SJSA1 (cell line): ENCODE measurements around the gene METRNL. TPM values are rescaled to one million over a fixed set of nuclear protein-coding genes. Genes with fewer than 3 reads are reported as not detected.
"Not testable (repeated sequence)": the region's sequence is repeated elsewhere in the genome, so short reads cannot be mapped to it uniquely, and the experiment has no call there.

Source experiments
- DNase-seq, 2 experiments: peaks; one replicate each; pipeline ENCODE4 v3.0.0-alpha.2; 2015 to 2020; ENCODE audit warnings: low spot score in 2 of 2, low read depth in 1 of 2
- H3K27ac ChIP-seq: fragments of 250-450 bp; sonication (Bioruptor Pico); 2 replicates; pipeline ENCODE4 v1.5.1; 2020; ENCODE audit warnings: mild to moderate bottlenecking, moderate library complexity
- H3K27me3 ChIP-seq: fragments of 250-450 bp; sonication (Bioruptor Pico); replicated peaks from 2 replicates; pipeline ENCODE4 v1.5.1; 2020; ENCODE audit warnings: mild to moderate bottlenecking, moderate library complexity
- H3K36me3 ChIP-seq: fragments of 250-450 bp; sonication (Bioruptor Pico); 2 replicates; pipeline ENCODE4 v1.5.1; 2020; ENCODE audit warnings: mild to moderate bottlenecking
- H3K4me1 ChIP-seq: fragments of 250-450 bp; sonication (Bioruptor Pico); replicated peaks from 2 replicates; pipeline ENCODE4 v1.6.1; 2021; ENCODE audit warnings: mild to moderate bottlenecking
- H3K4me3 ChIP-seq: fragments of 250-450 bp; sonication (Bioruptor Pico); 2 replicates; pipeline ENCODE4 v1.5.1; 2020; ENCODE audit warnings: mild to moderate bottlenecking
- H3K9me3 ChIP-seq: fragments of 250-450 bp; sonication (Bioruptor Pico); replicated peaks from 2 replicates; pipeline ENCODE4 v1.5.1; 2020; ENCODE audit warnings: mild to moderate bottlenecking
- total RNA-seq: library from RNA; depleted of rRNA; stranded (reverse); fragments of >200 nt; shearing (Covaris generic); gene quantifications from 2 replicates; pipeline ENCODE4 v1.2.3, GENCODE V29; 2014

Gene METRNL
- total RNA-seq, 1 experiment from 2014 or later: 128 TPM

DNA sequence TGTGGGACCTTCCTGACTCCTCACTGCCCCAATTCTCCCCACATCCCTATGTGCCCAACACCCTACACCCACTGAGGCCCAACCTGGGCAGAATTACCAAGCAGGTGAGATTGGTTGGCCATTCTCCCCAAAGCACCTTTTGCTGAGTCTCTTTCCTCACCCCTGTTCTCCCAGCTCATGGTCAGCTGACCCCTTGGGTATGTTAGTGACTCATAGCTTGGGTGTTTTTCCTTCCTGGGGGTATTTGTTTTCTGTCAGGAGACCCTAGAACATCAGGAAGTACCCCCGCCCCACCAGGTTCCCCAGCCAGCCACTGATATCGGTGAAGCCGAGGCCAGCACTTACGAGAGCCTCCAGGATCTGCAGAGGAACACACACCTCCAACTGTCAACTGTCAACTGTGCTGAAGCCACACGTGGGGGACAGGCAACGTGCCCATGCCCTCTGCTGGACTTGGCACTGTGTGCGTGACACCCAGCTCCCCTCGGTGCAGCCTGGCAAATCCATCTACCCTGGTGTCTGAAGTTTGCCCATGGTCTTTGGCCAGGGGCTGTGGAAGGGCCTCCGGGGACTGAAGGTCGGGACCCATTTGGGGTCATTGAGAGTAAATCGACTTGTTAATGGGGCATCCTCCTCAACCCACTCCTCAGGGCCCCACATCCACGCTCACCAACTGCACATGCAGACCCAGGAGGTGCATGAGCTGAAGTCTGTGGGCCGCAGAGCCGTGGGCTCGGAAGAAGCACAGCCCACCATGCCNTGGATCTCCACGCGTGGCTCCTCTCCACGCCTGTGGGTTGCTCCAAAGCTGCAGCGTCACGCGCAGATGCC lies 53.1 kb downstream of the METRNL start:
- Histone ChIP-seq H3K27ac (no peak overlapping the region), H3K4me3 (no peak overlapping the region), H3K4me1 (peaks cover 9% of the 10 kb centered on the region), H3K36me3 (no peaks in the 10 kb centered on the region), H3K27me3 (no peaks in the 10 kb centered on the region), H3K9me3 (no peaks in the 10 kb centered on the region)
- DNase-seq: peak in 1 of 2 experiments; percentile 42

DNA sequence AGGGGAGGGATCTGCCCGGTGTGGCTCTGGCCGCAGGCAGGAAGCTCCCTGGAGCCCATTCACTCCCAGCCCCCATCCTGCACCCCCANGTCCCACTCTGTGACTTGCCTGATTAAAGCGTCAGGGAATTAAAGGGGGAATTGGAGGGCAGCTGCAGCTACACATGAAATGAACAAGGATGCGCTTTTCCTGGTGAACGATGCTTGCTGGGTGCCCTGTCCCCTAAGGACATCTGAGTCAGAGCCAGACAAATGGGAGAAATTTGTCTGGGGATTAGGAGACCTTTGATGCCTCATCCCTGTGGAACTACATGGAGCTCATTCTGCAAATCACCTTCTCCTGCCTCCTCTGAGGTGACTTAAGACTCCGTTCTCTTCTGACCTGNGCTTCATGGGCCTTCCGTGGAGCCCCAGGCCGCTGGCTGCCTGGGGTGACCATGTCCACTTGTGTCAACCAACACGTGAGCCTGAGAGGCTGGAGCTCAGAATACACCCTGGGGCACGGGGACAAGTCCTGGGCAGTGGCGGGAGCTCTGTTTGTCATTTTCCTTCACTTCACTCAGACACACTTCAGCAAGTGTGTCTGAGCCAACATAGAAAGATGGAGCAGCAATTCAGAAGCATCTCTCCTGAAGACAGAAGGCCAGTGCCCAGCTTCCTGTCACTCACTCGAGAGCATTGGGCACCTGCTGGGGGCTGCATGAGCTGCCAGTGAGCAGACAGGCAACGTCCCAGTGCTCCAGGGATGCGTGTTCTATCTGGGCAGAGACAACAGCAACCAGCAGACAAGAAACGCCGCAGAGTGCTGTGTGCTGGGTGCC lies 54.1 kb downstream of the METRNL start:
- Histone ChIP-seq H3K4me1 (peaks cover 9% of the 10 kb centered on the region), H3K9me3 (no peaks in the 10 kb centered on the region), H3K27me3 (no peaks in the 10 kb centered on the region), H3K4me3 (no peak overlapping the region), H3K27ac (no peak overlapping the region), H3K36me3 (no peaks in the 10 kb centered on the region)
- peak in 1 of 2 experiments; percentile 39 for DNase-seq

DNA sequence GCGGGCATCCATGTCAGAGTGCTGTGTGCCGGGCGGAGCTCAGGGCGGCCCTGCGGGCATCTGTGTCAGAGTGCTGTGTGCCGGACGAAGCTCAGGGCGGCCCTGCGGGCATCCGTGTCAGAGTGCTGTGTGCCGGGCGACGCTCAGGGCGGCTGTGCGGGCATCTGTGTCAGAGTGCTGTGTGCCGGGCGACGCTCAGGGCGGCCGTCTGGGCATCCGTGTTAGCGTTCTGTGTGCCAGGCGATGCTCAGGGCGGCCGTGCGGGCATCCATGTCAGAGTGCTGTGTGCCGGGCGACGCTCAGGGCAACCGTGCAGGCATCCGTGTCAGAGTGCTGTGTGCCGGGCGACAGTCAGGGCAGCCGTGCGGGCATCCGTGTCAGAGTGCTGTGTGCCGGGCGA lies 55.0 kb downstream of the METRNL start:
- H3K4me3 ChIP-seq, H3K4me1 ChIP-seq, H3K27me3 ChIP-seq, DNase-seq, H3K9me3 ChIP-seq, H3K36me3 ChIP-seq, H3K27ac ChIP-seq: not testable (repeated sequence)

DNA sequence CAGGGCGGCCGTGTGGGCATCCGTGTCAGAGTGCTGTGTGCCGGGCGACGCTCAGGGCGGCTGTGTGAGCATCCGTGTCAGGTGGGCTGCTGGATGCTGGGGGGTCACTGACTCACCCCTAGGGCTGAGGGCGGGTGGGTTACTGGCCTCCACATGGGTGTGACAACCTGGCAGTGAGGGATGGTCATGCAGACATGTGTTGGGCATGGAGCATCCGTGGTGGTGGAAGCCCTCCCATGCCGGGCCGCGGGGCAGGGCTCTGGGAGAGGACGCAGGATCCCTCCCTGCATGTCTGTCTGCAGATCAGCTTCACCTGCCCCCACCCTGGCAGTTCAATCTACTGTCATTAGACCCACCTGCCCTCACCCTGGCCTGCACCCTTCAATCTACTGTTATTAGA lies 56.3 kb downstream of the METRNL start:
- Histone ChIP-seq H3K4me1 (peaks cover 9% of the 10 kb centered on the region), H3K27me3 (no peaks in the 10 kb centered on the region), H3K27ac (no peak overlapping the region), H3K9me3 (no peaks in the 10 kb centered on the region; the same call in 1 of the 2 replicates), H3K36me3 (no peaks in the 10 kb centered on the region), H3K4me3 (no peak overlapping the region)
- peak in 1 of 2 experiments; percentile 40 for DNase-seq

DNA sequence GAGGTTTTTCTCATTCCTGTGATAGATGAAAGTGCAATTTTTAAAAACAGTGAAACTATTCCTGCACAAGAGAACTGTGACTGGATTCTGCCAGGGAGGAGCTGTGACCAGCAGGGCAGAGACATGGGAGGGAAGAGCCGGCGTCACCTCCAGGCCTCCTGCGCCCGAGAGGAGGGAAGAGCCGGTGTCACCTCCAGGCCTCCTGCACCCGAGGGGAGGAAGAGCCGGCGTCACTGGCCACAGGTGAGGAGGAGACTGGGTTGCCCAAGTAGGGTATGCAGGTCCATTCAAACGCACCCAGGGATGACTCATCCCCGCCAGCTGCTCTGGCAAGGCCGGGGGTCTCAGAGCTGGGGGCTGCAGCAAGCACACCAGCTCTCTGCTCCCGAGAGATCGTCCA lies 56.7 kb downstream of the METRNL start:
- Histone ChIP-seq H3K27ac (no peak overlapping the region), H3K9me3 (no peaks in the 10 kb centered on the region; the same call in 1 of the 2 replicates), H3K4me1 (peaks cover 9% of the 10 kb centered on the region), H3K4me3 (no peak overlapping the region), H3K27me3 (no peaks in the 10 kb centered on the region), H3K36me3 (no peaks in the 10 kb centered on the region)
- peak in 1 of 2 experiments; percentile 39 for DNase-seq

DNA sequence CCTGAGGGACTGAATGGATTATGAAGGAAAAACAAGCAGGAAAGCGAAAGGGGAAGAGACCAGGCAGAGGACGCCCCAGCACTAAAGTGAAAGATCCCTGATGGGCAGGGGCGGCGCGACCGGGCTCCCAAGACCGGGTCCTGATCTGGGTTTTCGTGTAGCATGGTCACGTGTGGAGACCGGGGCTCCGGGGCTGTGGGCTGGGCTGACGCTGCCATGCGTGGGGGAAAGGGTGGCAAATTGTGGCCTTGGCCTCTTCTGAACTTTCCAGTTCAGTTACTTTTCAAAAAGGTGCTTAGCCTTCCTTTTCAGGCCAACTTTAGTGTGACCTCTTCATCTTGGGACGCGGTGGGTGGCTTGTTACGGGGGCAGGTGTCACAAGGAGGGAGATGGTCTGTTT lies 57.5 kb downstream of the METRNL start:
- no peak overlapping the region for H3K27ac ChIP-seq
- peak in 1 of 2 experiments; percentile 42 for DNase-seq
- H3K9me3 ChIP-seq: peaks cover 3% of the 10 kb centered on the region; the same call in 1 of the 2 replicates
- no peaks in the 10 kb centered on the region for H3K36me3 ChIP-seq
- H3K27me3 ChIP-seq: no peaks in the 10 kb centered on the region
- H3K4me3 ChIP-seq: no peak overlapping the region
- peaks cover 9% of the 10 kb centered on the region for H3K4me1 ChIP-seq

DNA sequence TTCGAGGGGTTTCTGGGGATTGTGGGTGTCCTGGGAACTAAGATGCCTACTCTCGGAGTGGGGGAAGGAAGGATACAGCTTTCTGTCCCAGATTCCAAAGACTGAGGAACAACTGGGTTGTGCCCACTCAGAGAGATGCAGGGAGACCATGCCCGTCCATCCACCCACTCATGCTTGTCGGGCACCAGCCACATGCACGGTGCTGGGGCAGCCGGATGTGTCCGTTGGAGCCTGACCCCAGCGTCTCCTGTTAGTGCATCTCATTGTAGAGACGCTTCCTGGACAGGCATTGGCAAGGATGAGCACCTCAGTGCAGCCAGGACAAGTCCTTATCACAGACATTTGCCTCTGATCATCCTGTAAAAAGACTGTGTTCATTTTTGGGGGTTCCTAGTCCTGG lies 58.1 kb downstream of the METRNL start:
- Histone ChIP-seq H3K27me3 (no peaks in the 10 kb centered on the region), H3K27ac (no peak overlapping the region), H3K4me1 (peaks cover 4% of the 10 kb centered on the region; the same call in 1 of the 2 replicates), H3K4me3 (no peak overlapping the region), H3K36me3 (no peaks in the 10 kb centered on the region), H3K9me3 (peaks cover 6% of the 10 kb centered on the region; the same call in 1 of the 2 replicates)
- DNase-seq: peak in 1 of 2 experiments; percentile 32

DNA sequence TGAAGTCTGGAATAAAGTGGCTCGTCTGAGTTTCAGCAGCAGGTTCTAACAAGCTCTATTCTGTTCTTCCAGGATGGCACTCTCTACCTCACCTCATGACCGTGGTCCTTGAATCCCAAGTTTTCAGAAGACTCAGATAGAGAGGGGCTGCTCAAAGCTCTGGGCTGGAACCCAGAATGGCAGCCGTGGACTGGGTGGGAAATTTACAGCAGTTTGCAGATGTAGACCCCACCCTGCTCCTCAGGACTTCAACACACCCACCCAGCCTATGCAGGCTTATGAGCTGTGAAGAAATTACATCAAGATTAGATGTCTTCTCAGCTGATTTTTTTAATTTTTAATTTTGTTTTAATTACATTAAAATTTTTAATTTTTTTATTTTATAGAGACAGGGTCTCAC lies 59.4 kb downstream of the METRNL start:
- peak in 1 of 2 experiments; percentile 32 for DNase-seq
- Histone ChIP-seq H3K27ac (no peak overlapping the region), H3K4me3 (no peak overlapping the region), H3K27me3 (no peaks in the 10 kb centered on the region), H3K4me1 (no peaks in the 10 kb centered on the region), H3K36me3 (no peaks in the 10 kb centered on the region), H3K9me3 (peaks cover 6% of the 10 kb centered on the region)

DNA sequence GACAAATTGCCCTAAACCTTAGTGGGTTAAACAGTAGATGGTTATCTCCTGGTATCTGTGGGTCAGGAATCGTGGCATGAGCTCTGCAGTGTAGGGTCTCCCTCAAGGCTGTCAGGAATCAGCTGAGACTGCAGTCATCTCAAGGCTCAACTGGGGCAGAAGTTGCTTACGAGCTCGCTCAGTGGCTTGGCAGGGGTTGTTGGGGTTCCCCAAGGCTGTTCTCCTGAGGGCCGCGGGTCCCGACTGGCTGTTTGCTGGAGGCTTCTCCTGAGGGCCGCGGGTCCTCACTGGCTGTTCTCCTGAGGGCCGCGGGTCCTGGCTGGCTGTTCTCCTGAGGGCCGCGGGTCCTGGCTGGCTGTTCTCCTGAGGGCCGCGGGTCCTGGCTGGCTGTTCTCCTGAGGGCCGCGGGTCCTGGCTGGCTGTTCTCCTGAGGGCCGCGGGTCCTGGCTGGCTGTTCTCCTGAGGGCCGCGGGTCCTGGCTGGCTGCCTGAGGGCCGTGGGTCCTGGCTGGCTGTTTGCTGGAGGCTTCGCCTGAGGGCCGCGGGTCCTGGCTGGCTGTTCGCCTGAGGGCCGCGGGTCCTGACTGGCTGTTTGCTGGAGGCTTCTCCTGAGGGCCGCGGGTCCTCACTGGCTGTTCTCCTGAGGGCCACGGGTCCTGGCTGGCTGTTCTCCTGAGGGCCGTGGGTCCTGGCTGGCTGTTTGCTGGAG lies 60.3 kb downstream of the METRNL start:
- not testable (repeated sequence) for H3K27me3 ChIP-seq, H3K4me3 ChIP-seq, H3K9me3 ChIP-seq, H3K4me1 ChIP-seq, H3K36me3 ChIP-seq, H3K27ac ChIP-seq
- DNase-seq: peak in 1 of 2 experiments; percentile 32

DNA sequence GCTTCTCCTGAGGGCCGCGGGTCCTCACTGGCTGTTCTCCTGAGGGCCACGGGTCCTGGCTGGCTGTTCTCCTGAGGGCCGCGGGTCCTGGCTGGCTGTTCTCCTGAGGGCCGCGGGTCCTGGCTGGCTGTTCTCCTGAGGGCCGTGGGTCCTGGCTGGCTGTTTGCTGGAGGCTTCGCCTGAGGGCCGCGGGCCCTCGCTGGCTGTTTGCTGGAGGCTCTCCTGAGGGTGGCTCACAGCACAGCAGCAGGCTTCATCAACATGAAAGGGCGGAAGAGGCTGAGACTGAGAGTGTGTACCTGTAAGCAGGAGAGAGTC lies 60.8 kb downstream of the METRNL start:
- H3K4me1 ChIP-seq, H3K4me3 ChIP-seq, H3K27me3 ChIP-seq, DNase-seq, H3K27ac ChIP-seq, H3K9me3 ChIP-seq, H3K36me3 ChIP-seq: not testable (repeated sequence)

DNA sequence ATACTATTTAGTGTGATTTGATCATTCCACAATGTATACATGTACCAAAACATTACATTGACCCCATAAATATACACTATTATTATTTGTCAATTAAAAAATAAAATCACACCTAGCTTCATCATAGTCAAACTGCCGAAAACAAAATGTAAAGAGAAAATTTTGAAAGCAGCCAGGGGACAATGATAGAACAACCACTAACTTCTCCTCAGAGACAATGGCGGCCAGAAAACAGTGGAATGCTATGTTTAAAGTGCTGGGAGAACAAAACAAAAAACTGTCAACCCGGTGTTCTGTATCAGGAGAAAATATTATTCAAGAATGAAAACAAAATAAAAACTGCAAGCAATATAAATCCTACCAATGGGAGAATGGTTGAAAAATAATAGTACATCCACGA lies 63.2 kb downstream of the METRNL start:
- no peaks in the 10 kb centered on the region for H3K36me3 ChIP-seq

DNA sequence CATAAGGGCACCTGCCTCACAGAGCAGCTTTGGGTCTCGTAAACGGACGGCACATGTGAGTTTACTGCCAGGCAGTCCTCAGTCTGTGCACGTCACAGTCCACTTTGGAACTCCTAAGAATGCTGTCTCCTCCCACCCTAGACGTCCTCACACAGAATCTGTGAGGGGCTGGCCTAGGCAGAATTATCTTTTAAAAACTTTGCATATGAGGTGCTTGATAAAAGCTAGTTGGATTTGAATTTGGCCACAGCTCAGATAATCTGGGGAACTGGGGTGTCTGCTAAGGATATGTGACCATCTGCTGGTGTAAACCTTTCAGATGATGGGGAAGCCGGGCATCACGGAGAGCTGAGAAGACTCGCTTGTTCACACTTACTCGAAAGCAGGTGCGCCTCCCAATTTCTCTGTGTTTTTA lies 64.4 kb downstream of the METRNL start:
- Histone ChIP-seq H3K9me3 (peaks cover 6% of the 10 kb centered on the region), H3K27me3 (no peaks in the 10 kb centered on the region), H3K4me1 (no peaks in the 10 kb centered on the region), H3K27ac (no peak overlapping the region), H3K36me3 (no peaks in the 10 kb centered on the region), H3K4me3 (no peak overlapping the region)
- peak in 1 of 2 experiments; percentile 31 for DNase-seq

More for the DNA sequence above, 63.2 kb downstream of the METRNL start:
- peaks cover 6% of the 10 kb centered on the region for H3K9me3 ChIP-seq
- H3K27me3 ChIP-seq: no peaks in the 10 kb centered on the region
- H3K4me3 ChIP-seq: no peak overlapping the region
- no peaks in the 10 kb centered on the region for H3K4me1 ChIP-seq
- no peak for DNase-seq
- no peak overlapping the region for H3K27ac ChIP-seq
